Psoas muscle (tissue), 8 donors: ENCODE measurements around the gene CACNA1A. TPM values are rescaled to one million over a fixed set of nuclear protein-coding genes. Genes with fewer than 3 reads are reported as not detected.

Source experiments
- ATAC-seq, 4 donors: fragments of 200-7000 bp; cut with Tn5 transposase; one replicate each; pipeline ENCODE4 v1.9.1; 2020; ENCODE audit warnings: moderate library complexity in 3 of 4, mild to moderate bottlenecking in 2 of 4
- DNase-seq, 2 donors: peaks; one replicate each; pipeline ENCODE4 v3.0.0-alpha.2; 2020
- H3K27ac ChIP-seq: fragments of 200-600 bp; one replicate; pipeline ENCODE4 v1.8.0; 2022
- H3K27me3 ChIP-seq, 3 donors: fragments of 200-600 bp in 1 of 3; one replicate each; pipeline versions ENCODE4 v1.6.1 to v1.8.0; 2013 to 2022; ENCODE audit warnings: low read length in 2 of 3, mild to moderate bottlenecking in 2 of 3, moderate library complexity in 1 of 3; ENCODE audit not compliant: insufficient read depth in 3 of 3
- H3K36me3 ChIP-seq, 2 donors: fragments of 200-600 bp in 1 of 2; one replicate each; pipeline versions ENCODE4 v1.6.1 to v1.8.0; 2013 to 2022; ENCODE audit warnings: low read depth in 1 of 2, mild to moderate bottlenecking in 1 of 2, moderate library complexity in 1 of 2; ENCODE audit not compliant: insufficient read depth in 1 of 2
- H3K4me1 ChIP-seq: fragments of 200-600 bp; one replicate; pipeline ENCODE4 v1.8.0; 2022
- H3K4me3 ChIP-seq: fragments of 200-600 bp; one replicate; pipeline ENCODE4 v1.8.0; 2022; ENCODE audit warnings: mild to moderate bottlenecking
- H3K9me3 ChIP-seq: fragments of 200-600 bp; one replicate; pipeline ENCODE4 v1.8.0; 2022
- WGBS, 3 donors: extraction: QIAGEN DNeasy Blood & Tissue Kit; methylation state at CpG; one replicate each; pipeline versions ENCODE4 v1.1.6 to v1.1.7; 2013; 5-methylcytosine and 5-hydroxymethylcytosine counted together
- intact Hi-C, 2 donors: fragments of 100-400 bp; cut with DNase I; formaldehyde crosslinking; loops; one replicate each; pipeline versions ENCODE4 v1.11.0 to v1.14.2; 2022
- polyA plus RNA-seq, 3 donors: library from polyadenylated mRNA; stranded (reverse); fragments of 200-250 nt; gene quantifications; one replicate each; pipeline ENCODE4 v1.2.3, GENCODE V29; 2013
- total RNA-seq, 4 donors: library from RNA; stranded (reverse); fragmentation: NEBNext Ultra II Directional in 2 of 4; extraction: Animal tissue kit (Norgen Biotek cat#: 25700) in 2 of 4; gene quantifications; one replicate each; pipeline versions ENCODE4 v1.2.1 to v1.2.4, GENCODE V29; 2021 to 2023
- TF ChIP-seq, protein P1 (sequence below): fragments of 200-600 bp; IDR thresholded peaks from one replicate; pipeline ENCODE4 v1.8.0; 2022; ENCODE audit warnings: antibody characterized with exemption
- donor health status: healthy with polysubstance abuse.
- donor health status: DM: no; HTN: no; CAD: no; lungs with moderate emphysema.
- donor health status: Bipolar disorder and iron deficiency.
- donor health status: healthy.
- donor health status: DM: yes; HTN: yes; CAD: no.
- donor health status: DM: no; HTN: no; CAD: no.
- donor health status: DM: no; HTN: no; CAD: no.
- donor health status: DM: yes; HTN: yes; CAD: no.

The CACNA1A gene
- total and polyA plus RNA-seq, 7 donors = 0.14 to 0.60 (median 0.36) TPM

DNA sequence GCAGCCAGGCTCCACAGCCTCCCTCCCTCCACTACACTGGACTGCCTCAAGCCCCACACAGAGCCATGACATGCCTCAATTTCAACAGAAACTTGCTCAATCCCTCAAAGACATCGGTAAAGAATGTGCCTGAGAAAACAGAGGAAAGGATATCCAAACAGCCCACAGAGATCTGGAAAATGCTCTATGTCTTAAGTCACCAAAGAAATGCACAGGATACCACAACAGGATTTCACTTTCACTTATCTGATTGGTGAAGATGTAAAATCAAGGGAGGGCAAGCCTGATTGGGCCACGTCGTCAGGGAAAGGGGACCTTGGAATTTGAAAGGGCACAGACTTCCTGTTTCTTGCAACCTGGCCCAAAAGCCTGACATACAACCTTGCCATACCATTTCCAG is 14.2 kb downstream of the CACNA1A start:
- H3K4me3 ChIP-seq = no peak overlapping the region
- DNase-seq = no peak
- no peaks in the 10 kb centered on the region for H3K36me3 ChIP-seq
- TF ChIP-seq, protein P1, sequence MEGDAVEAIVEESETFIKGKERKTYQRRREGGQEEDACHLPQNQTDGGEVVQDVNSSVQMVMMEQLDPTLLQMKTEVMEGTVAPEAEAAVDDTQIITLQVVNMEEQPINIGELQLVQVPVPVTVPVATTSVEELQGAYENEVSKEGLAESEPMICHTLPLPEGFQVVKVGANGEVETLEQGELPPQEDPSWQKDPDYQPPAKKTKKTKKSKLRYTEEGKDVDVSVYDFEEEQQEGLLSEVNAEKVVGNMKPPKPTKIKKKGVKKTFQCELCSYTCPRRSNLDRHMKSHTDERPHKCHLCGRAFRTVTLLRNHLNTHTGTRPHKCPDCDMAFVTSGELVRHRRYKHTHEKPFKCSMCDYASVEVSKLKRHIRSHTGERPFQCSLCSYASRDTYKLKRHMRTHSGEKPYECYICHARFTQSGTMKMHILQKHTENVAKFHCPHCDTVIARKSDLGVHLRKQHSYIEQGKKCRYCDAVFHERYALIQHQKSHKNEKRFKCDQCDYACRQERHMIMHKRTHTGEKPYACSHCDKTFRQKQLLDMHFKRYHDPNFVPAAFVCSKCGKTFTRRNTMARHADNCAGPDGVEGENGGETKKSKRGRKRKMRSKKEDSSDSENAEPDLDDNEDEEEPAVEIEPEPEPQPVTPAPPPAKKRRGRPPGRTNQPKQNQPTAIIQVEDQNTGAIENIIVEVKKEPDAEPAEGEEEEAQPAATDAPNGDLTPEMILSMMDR = no peak
- no peak overlapping the region for H3K27ac ChIP-seq
- WGBS, 3 donors = 28 to 44% (median 33%) methylated on average over 3 of the region's 3 CpGs
- H3K27me3 ChIP-seq = no peaks in the 10 kb centered on the region
- intact Hi-C loops = no loop called here
- ATAC-seq = no peak
- no peaks in the 10 kb centered on the region for H3K9me3 ChIP-seq
- H3K4me1 ChIP-seq = no peaks in the 10 kb centered on the region

DNA sequence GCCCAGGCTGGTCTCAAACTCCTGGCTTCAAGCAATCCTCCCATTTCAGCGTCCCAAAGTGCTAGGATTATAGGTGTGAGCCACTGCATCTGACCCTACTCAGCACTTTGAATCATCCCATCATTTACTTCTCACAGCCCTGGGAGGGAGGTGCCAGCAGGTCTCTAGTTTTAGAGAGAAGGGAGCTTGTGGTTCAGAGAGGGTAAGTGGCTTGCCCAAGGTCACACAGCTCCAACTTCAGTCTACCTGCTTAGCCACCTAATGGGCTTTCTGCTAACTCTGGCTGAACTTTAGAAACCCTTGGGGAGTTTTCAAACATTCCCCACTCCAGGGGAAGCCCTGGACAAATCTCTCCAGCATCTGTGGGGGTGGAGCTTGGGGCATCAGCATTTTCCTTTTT is 18.3 kb downstream of the CACNA1A start:
- TF ChIP-seq, protein P1 = no peak
- no peaks in the 10 kb centered on the region for H3K4me1 ChIP-seq
- H3K36me3 ChIP-seq = no peaks in the 10 kb centered on the region
- no peak overlapping the region for H3K4me3 ChIP-seq
- ATAC-seq = no peak
- DNase-seq = no peak
- H3K9me3 ChIP-seq = peaks cover 7% of the 10 kb centered on the region
- no peaks in the 10 kb centered on the region for H3K27me3 ChIP-seq
- WGBS, 3 donors = 87 to 92% (median 87%) methylated on average over 1 of the region's 1 CpG
- H3K27ac ChIP-seq = no peak overlapping the region
- intact Hi-C loops = no loop called here

DNA sequence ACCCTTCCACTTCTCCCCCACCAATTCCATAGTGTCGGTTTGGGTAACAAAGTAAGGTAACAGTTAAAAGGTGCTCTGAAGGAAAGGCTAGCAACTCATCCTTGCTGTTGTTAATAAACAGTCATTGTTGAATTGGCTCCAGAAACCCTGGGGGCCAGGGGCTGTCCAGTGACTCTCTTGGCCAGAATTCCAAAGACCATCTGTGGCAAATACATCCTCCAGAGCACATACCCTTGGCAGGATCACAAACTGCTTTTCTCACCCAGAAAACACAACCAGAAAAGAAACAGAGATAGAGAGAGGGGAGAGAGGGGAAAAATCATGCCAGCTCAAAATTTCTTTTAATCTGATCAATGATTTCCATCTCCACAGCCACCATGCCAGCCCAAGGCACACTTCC is 22.1 kb downstream of the CACNA1A start:
- WGBS, 3 donors = 78 to 91% (median 83%) methylated on average over 1 of the region's 1 CpG
- intact Hi-C loops = no loop called here
- TF ChIP-seq, protein P1 = no peak
- H3K27me3 ChIP-seq = no peaks in the 10 kb centered on the region
- no peak overlapping the region for H3K27ac ChIP-seq
- no peaks in the 10 kb centered on the region for H3K36me3 ChIP-seq
- peaks cover 7% of the 10 kb centered on the region for H3K9me3 ChIP-seq
- H3K4me3 ChIP-seq = no peak overlapping the region
- no peaks in the 10 kb centered on the region for H3K4me1 ChIP-seq
- DNase-seq (no peak), ATAC-seq (no peak)

DNA sequence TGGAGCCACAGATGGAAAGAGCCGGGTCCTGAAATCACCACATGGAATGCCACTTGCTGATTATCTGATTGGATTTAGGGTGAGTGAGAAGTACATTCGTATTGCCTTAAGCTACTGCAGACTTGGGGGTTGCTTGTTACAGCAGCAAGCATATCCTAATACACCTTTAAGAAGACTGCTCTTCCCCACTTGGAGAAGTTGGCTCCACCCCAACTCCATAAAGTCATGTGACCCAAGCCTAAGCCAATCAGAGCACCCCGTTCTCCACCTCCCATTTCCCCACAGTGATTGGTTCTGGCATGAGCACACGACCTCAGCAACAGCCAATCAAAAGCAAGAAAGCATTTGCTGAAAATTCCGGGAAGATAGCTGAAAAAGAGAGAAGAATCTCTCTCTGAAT is 23.1 kb downstream of the CACNA1A start:
- ATAC-seq (no peak), DNase-seq (no peak)
- Histone ChIP-seq H3K4me1 (no peaks in the 10 kb centered on the region), H3K27me3 (no peaks in the 10 kb centered on the region), H3K27ac (no peak overlapping the region), H3K4me3 (no peak overlapping the region), H3K9me3 (peaks cover 7% of the 10 kb centered on the region), H3K36me3 (no peaks in the 10 kb centered on the region)
- WGBS, 3 donors = 70 to 84% (median 76%) methylated on average over 5 of the region's 5 CpGs
- TF ChIP-seq, protein P1 = no peak
- intact Hi-C loops = no loop called here

DNA sequence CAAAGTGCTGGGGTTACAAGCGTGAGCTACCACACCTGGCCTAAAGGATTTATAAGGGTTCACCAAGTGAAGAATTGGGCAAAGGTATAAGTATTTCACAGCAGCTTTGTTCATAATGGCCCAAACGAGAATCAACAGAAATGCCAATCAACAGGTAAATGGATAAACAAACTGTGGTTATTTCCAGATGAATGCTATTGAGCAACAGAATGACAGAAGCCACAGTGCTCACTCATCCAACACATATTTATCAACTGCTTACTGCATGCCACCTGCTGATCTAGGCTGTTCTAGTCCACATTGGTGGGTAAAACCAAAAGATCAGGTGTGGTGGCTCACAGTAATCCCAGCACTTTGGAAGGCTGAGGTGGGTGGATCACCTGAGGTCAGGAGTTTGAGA is 27.7 kb downstream of the CACNA1A start:
- 81 to 91% (median 84%) methylated on average over 2 of the region's 2 CpGs for WGBS, 3 donors
- ATAC-seq = no peak
- no peak overlapping the region for H3K4me3 ChIP-seq
- intact Hi-C loops = no loop called here
- no peaks in the 10 kb centered on the region for H3K36me3 ChIP-seq
- H3K9me3 ChIP-seq = peaks cover 7% of the 10 kb centered on the region
- TF ChIP-seq, protein P1 = no peak
- no peaks in the 10 kb centered on the region for H3K27me3 ChIP-seq
- no peak for DNase-seq
- H3K27ac ChIP-seq = no peak overlapping the region
- H3K4me1 ChIP-seq = no peaks in the 10 kb centered on the region
